Gastrocnemius medialis (tissue), 4 donors: ENCODE data around the gene MAN2A1.

Experiments
- POLR2A ChIP-seq, 2 donors: fragments of 450-650 bp; IDR thresholded peaks; one replicate each; pipeline ENCODE4 v1.6.1; 2017; ENCODE audit warnings: antibody characterized with exemption in 2 of 2, mild to moderate bottlenecking in 2 of 2, moderate library complexity in 2 of 2
- TF ChIP-seq, protein P1 (sequence below), 5 experiments: fragments of 450-650 bp in 3 of 5; fragments of 200-600 bp in 2 of 5; sonication (generic) in 2 of 5; IDR thresholded peaks in 4 of 5; conservative IDR thresholded peaks in 1 of 5; 1 replicate in 4 of 5; 2 replicates in 1 of 5; pipeline ENCODE4 v1.5.1; 2016 to 2019; ENCODE audit warnings: antibody characterized with exemption in 5 of 5, mild to moderate bottlenecking in 3 of 5, moderate library complexity in 3 of 5

DNA sequence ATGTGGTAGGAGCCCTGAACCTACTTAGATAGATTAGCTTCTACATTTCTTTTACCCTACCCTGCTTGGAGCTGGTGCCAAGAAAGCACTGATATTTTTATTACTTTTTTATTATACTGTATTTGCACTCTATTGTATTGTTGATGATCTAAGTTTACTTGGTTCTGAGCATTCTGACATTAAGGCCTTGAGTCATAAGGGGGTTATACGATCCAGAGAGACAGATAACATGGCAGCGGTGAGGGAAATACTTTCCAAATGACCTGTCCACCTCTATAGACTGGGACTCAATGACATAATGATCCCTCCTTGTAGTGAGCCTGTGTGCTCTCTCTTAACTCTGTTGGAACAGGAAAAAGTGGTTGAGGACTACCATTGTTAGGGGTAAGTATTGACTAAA is 176.3 kb downstream of the MAN2A1 start:
- TF ChIP-seq, protein P1, sequence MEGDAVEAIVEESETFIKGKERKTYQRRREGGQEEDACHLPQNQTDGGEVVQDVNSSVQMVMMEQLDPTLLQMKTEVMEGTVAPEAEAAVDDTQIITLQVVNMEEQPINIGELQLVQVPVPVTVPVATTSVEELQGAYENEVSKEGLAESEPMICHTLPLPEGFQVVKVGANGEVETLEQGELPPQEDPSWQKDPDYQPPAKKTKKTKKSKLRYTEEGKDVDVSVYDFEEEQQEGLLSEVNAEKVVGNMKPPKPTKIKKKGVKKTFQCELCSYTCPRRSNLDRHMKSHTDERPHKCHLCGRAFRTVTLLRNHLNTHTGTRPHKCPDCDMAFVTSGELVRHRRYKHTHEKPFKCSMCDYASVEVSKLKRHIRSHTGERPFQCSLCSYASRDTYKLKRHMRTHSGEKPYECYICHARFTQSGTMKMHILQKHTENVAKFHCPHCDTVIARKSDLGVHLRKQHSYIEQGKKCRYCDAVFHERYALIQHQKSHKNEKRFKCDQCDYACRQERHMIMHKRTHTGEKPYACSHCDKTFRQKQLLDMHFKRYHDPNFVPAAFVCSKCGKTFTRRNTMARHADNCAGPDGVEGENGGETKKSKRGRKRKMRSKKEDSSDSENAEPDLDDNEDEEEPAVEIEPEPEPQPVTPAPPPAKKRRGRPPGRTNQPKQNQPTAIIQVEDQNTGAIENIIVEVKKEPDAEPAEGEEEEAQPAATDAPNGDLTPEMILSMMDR (IDR thresholded peaks at IDR 0.05 in 4 of 5, conservative IDR thresholded peaks at IDR 0.05 in 1 of 5): no peak
- no peak for TF ChIP-seq POLR2A (IDR thresholded peaks at IDR 0.05)
